ENCODE data around the gene ATG2B.
"Not testable (repeated sequence)": the region's sequence is repeated elsewhere in the genome, so short reads cannot be mapped to it uniquely, and the experiment has no call there.

The ATG2B gene

GRCh38 chr14:96250485-96250884, 112.7 kb downstream of the ATG2B start:
- DNase-seq (ENCODE audit: low spot score) = no peak

GRCh38 chr14:96249029-96249428, 114.1 kb downstream of the ATG2B start:
- DNase-seq (ENCODE audit: low spot score) = peak; percentile 77

GRCh38 chr14:96247031-96247430, 116.1 kb downstream of the ATG2B start:
- DNase-seq (ENCODE audit: low spot score) = no peak

- DNase-seq (ENCODE audit: low spot score) = peak; percentile 93
Observed at GRCh38 chr14:96246539-96246847, 116.6 kb downstream of the ATG2B start.

- DNase-seq (ENCODE audit: low spot score) = no peak
Observed at GRCh38 chr14:96245710-96246538, 117.2 kb downstream of the ATG2B start.

- DNase-seq (ENCODE audit: low spot score) = not testable (repeated sequence)
Observed at GRCh38 chr14:96245074-96245473, 118.1 kb downstream of the ATG2B start.

GRCh38 chr14:96243785-96244184, 119.4 kb downstream of the ATG2B start:
- no peak for DNase-seq (ENCODE audit: low spot score)

GRCh38 chr14:96242126-96242525, 121.0 kb downstream of the ATG2B start:
- no peak for DNase-seq (ENCODE audit: low spot score)

- no peak for DNase-seq (ENCODE audit: low spot score)
Observed at GRCh38 chr14:96240641-96241040, 122.5 kb downstream of the ATG2B start.

- DNase-seq (ENCODE audit: low spot score) = no peak
Observed at GRCh38 chr14:96239711-96240141, 123.4 kb downstream of the ATG2B start.

GRCh38 chr14:96238676-96239265, 124.4 kb downstream of the ATG2B start:
- no peak for DNase-seq (ENCODE audit: low spot score)

GRCh38 chr14:96237641-96238040, 125.5 kb downstream of the ATG2B start:
- DNase-seq (ENCODE audit: low spot score) = no peak

- DNase-seq (ENCODE audit: low spot score) = no peak
Observed at GRCh38 chr14:96235426-96235825, 127.7 kb downstream of the ATG2B start.

GRCh38 chr14:96233661-96234060, 129.5 kb downstream of the ATG2B start:
- no peak for DNase-seq (ENCODE audit: low spot score)

GRCh38 chr14:96232506-96232905, 130.6 kb downstream of the ATG2B start:
- DNase-seq (ENCODE audit: low spot score) = no peak

- DNase-seq (ENCODE audit: low spot score) = no peak
Observed at GRCh38 chr14:96231526-96232130, 131.5 kb downstream of the ATG2B start.

- no peak for DNase-seq (ENCODE audit: low spot score)
Observed at GRCh38 chr14:96231056-96231455, 132.1 kb downstream of the ATG2B start.

GRCh38 chr14:96229315-96229714, 133.8 kb downstream of the ATG2B start:
- DNase-seq (ENCODE audit: low spot score) = no peak
